ENCODE results near the gene DACH1. TPM values are rescaled to one million over a fixed set of nuclear protein-coding genes. Genes with fewer than 3 reads are reported as not detected.

DACH1 gene
- total and polyA plus RNA-seq, 12 donors: 3.6 to 20.0 (median 8.8) TPM

DNA sequence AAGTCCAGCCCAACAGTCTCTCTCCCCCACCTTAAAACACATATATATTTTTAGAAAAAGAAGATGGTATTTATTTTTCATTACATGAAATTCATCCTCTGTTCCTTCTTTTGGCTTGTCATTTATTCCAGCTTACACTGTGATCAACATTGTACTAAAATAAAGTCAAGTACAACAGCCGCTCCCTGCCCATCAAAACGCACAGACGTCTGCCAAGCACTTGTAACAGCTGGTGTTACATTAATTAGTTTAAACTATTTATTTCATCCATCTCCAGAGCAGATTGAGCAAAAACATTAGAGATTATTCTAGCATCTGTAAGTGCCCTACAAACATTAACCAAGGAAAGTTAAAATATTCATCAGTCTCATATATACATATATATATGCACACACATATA lies 350.5 kb downstream of the DACH1 start:
- TF ChIP-seq, protein P1, sequence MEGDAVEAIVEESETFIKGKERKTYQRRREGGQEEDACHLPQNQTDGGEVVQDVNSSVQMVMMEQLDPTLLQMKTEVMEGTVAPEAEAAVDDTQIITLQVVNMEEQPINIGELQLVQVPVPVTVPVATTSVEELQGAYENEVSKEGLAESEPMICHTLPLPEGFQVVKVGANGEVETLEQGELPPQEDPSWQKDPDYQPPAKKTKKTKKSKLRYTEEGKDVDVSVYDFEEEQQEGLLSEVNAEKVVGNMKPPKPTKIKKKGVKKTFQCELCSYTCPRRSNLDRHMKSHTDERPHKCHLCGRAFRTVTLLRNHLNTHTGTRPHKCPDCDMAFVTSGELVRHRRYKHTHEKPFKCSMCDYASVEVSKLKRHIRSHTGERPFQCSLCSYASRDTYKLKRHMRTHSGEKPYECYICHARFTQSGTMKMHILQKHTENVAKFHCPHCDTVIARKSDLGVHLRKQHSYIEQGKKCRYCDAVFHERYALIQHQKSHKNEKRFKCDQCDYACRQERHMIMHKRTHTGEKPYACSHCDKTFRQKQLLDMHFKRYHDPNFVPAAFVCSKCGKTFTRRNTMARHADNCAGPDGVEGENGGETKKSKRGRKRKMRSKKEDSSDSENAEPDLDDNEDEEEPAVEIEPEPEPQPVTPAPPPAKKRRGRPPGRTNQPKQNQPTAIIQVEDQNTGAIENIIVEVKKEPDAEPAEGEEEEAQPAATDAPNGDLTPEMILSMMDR (IDR thresholded peaks at IDR 0.05): no peak
- TF ChIP-seq POLR2A (IDR thresholded peaks at IDR 0.05): no peak
- no peak overlapping the region for H3K27ac ChIP-seq
- H3K36me3 ChIP-seq (replicated peaks in 1 of 2): no peaks in the 10 kb centered on the region
- no peak overlapping the region for H3K4me3 ChIP-seq
- intact Hi-C loops (cut with DNase I): no loop called here
- no peak for DNase-seq
- H3K4me1 ChIP-seq (replicated peaks in 1 of 2): no peaks in the 10 kb centered on the region
- H3K27me3 ChIP-seq: no peaks in the 10 kb centered on the region
- whole genome bisulfite sequencing, 4 donors: 80 to 92% (median 87%) methylated on average over 3 of the region's 3 CpGs
- H3K9me3 ChIP-seq (replicated peaks in 1 of 3): no peaks in the 10 kb centered on the region

DNA sequence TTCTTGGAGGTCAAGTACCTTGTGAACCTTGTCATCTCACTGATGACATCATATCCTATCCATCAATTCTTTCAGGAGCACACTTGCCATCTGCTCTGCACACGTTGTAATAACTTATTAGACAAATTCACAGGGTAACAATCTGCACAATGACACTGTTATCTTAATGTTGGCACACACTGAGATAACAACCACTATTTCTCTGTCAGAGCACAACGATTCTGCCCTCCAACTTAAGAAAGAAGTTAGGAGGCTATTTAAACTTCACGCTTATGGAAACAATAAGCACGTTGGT lies 351.3 kb downstream of the DACH1 start:
- Histone ChIP-seq H3K9me3 (replicated peaks in 1 of 3) (no peaks in the 10 kb centered on the region), H3K4me1 (replicated peaks in 1 of 2) (no peaks in the 10 kb centered on the region), H3K36me3 (replicated peaks in 1 of 2) (no peaks in the 10 kb centered on the region), H3K4me3 (no peak overlapping the region), H3K27me3 (no peaks in the 10 kb centered on the region), H3K27ac (no peak overlapping the region)
- 47 to 54% (median 51%) methylated on average over 4 of the region's 4 CpGs for WGBS, 4 donors
- TF ChIP-seq, protein P1 (IDR thresholded peaks at IDR 0.05): no peak
- no peak for TF ChIP-seq POLR2A (IDR thresholded peaks at IDR 0.05)
- DNase-seq: no peak
- intact Hi-C loops (cut with DNase I): no loop called here

DNA sequence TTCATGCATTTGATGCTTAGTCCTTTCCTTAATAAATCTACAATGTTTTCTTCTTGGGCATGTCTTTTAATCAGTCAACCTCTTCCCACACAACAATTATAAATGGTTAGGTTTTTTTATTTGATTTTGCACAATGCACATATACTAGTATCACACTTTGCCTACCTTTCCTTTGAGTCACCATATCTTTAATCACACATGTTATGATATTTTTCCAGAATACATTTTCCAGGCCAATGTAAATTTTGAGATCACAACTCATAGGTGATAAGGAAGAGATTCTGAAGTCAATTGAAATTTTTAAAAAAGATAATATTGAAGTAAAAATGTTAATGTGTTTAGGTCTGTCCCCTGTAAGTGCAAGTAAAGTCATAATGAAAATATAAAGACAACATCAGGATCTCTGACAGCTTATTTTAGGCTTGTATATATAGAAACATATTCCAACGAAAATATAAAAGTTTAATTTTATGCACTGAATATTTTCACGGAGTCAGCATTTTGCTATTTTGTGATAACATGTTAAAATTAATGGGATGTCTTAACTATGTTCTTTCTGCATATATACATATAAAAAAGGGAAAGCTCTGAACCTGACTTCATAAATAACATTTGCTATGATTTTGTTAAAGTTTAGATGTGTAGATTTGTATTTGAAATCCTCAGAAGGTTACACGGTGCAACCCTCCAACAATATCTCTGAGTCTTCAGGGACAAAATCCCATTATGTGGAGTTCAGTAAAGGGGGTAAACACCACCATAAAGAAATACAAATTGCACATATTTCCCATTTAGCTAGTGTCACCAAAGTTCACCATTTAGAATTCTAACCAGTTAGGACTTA lies 351.9 kb downstream of the DACH1 start:
- no peak for DNase-seq
- 74 to 85% (median 80%) methylated on average over 3 of the region's 3 CpGs for WGBS, 4 donors

DNA sequence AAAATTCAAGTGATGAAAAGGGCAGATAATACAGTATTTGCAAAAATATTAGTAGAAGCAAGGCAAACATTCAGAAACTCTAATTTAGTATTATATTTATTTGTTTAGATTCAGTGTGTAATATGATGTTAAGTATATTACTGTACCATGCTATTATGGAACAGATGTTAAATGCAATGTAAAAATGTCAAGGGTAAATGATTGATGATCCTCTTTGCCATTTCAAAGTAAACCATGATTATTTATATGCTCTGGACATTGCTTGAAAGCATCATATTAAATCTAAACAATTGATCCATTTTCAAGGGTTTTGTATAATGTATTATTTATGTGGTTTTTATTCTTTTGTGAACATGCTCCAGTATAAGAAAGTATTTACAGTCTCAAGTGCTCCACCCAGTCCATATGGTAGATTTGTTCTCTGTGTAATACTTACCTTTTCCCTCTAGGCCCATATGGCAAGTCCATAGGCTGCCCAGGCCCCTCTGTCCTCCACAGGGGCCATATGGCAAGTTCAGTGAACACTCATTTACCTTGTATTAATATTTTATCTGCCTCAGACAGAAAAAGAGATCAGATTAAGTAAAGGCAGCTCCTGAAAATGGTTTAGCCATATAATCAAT lies 353.5 kb downstream of the DACH1 start:
- intact Hi-C loops (cut with DNase I): no loop called here
- H3K27ac ChIP-seq: no peak overlapping the region
- no peak for DNase-seq
- H3K36me3 ChIP-seq (replicated peaks in 1 of 2): no peaks in the 10 kb centered on the region
- H3K4me1 ChIP-seq (replicated peaks in 1 of 2): no peaks in the 10 kb centered on the region
- no peaks in the 10 kb centered on the region for H3K9me3 ChIP-seq (replicated peaks in 1 of 3)
- no peak overlapping the region for H3K4me3 ChIP-seq
- no peak for TF ChIP-seq POLR2A (IDR thresholded peaks at IDR 0.05)
- TF ChIP-seq, protein P1 (IDR thresholded peaks at IDR 0.05): no peak
- H3K27me3 ChIP-seq: no peaks in the 10 kb centered on the region

More for the DNA sequence above, 351.9 kb downstream of the DACH1 start:
- intact Hi-C loops (cut with DNase I): no loop called here
- H3K4me3 ChIP-seq: no peak overlapping the region
- H3K4me1 ChIP-seq (replicated peaks in 1 of 2): no peaks in the 10 kb centered on the region
- no peak overlapping the region for H3K27ac ChIP-seq
- H3K9me3 ChIP-seq (replicated peaks in 1 of 3): no peaks in the 10 kb centered on the region
- TF ChIP-seq, protein P1 (IDR thresholded peaks at IDR 0.05): no peak
- no peak for TF ChIP-seq POLR2A (IDR thresholded peaks at IDR 0.05)
- no peaks in the 10 kb centered on the region for H3K27me3 ChIP-seq
- no peaks in the 10 kb centered on the region for H3K36me3 ChIP-seq (replicated peaks in 1 of 2)
